ENCODE data around the gene DISP2. TPM values are rescaled to one million over a fixed set of nuclear protein-coding genes. Genes with fewer than 3 reads are reported as not detected.
A peak's percentile ranks its signal among the peaks of the same experiment; 100 is the strongest.

The DISP2 gene
- total RNA-seq, 1 donor from 2014 or later: 3.6 TPM

GRCh38 chr15:40338041-40338657 lies 19.9 kb upstream of the DISP2 start:
- peak; percentile 80 for DNase-seq (ENCODE audit: low spot score)
- peaks cover 6% of the 10 kb centered on the region for H3K27me3 Mint-ChIP-seq (ENCODE audit: unreplicated experiment)
- peak; percentile 82 for TF ChIP-seq CTCF (IDR thresholded peaks at IDR 0.05; ENCODE audit: unreplicated experiment)
- no peak overlapping the region for H3K4me3 Mint-ChIP-seq (ENCODE audit: unreplicated experiment)
- H3K27ac Mint-ChIP-seq (ENCODE audit: unreplicated experiment): no peak overlapping the region
- H3K4me1 Mint-ChIP-seq (ENCODE audit: unreplicated experiment): peaks cover 22% of the 10 kb centered on the region
- H3K9me3 Mint-ChIP-seq (ENCODE audit: unreplicated experiment): no peaks in the 10 kb centered on the region
- no peaks in the 10 kb centered on the region for H3K36me3 Mint-ChIP-seq (ENCODE audit: low read depth, unreplicated experiment)

- DNase-seq (ENCODE audit: low spot score): no peak
- no peak overlapping the region for H3K27ac Mint-ChIP-seq (ENCODE audit: unreplicated experiment)
- peaks cover 5% of the 10 kb centered on the region for H3K27me3 Mint-ChIP-seq (ENCODE audit: unreplicated experiment)
- no peak for TF ChIP-seq CTCF (IDR thresholded peaks at IDR 0.05; ENCODE audit: unreplicated experiment)
- no peaks in the 10 kb centered on the region for H3K9me3 Mint-ChIP-seq (ENCODE audit: unreplicated experiment)
- no peak overlapping the region for H3K4me3 Mint-ChIP-seq (ENCODE audit: unreplicated experiment)
- H3K36me3 Mint-ChIP-seq (ENCODE audit: low read depth, unreplicated experiment): no peaks in the 10 kb centered on the region
- H3K4me1 Mint-ChIP-seq (ENCODE audit: unreplicated experiment): peaks cover 22% of the 10 kb centered on the region
Observed at GRCh38 chr15:40338921-40339620, 18.9 kb upstream of the DISP2 start.

DNA sequence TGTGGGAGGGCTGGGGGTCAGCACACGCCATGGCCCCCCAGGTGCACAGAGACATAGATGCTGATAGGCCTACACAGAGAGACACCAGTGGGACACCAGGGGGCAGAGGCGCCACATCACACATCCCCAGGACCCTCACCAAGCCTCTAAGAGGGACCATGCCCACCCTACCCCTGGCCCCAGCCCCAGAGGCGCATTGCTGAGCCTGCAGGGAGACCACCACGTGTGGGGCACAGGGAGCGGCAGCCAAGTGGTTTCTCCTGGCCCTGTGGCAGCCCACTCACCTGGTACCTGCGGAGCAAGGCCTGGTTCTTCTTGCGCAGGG lies 18.4 kb upstream of the DISP2 start:
- Mint-ChIP-seq H3K4me3 (ENCODE audit: unreplicated experiment) (no peak overlapping the region), H3K27ac (ENCODE audit: unreplicated experiment) (no peak overlapping the region), H3K9me3 (ENCODE audit: unreplicated experiment) (no peaks in the 10 kb centered on the region), H3K4me1 (ENCODE audit: unreplicated experiment) (peaks cover 17% of the 10 kb centered on the region), H3K36me3 (ENCODE audit: low read depth, unreplicated experiment) (no peaks in the 10 kb centered on the region), H3K27me3 (ENCODE audit: unreplicated experiment) (peaks cover 5% of the 10 kb centered on the region)
- TF ChIP-seq CTCF (IDR thresholded peaks at IDR 0.05; ENCODE audit: unreplicated experiment): no peak
- no peak for DNase-seq (ENCODE audit: low spot score)

DNA sequence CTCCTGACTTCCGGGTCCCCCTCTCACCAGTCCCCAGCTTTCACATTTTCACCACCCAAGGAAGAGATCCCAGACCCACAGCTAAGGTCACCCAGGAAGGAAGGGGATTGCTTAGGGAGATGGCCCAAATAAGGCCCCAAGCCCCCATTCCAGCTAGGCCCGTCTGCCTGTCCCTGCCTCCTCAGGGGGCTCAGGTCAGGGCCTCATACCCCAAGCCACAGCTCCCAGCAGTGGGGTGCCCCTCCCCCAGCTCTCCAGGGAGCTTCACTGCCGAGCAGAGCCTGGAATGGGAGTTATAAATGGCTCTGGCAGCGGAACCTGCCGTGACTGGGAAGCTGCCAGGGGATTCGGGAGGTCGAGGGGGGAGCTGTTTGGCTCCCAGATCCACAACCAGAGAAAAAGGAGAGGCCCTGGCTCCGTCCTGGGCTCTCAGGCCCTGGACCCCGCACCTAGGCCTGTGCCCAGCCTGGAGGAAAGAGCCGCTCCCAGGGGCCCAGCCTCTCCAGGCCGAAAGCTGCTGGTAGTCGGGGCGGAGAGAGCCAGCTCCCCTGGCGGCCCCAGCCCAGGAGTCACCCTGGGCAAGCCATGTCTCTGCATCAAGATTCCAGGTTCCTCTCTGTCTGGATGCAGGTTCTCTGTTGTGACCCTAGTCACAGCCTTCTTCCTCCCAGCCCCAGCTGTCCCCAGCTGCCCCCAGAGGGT lies 17.8 kb upstream of the DISP2 start:
- no peaks in the 10 kb centered on the region for H3K36me3 Mint-ChIP-seq (ENCODE audit: low read depth, unreplicated experiment)
- H3K4me3 Mint-ChIP-seq (ENCODE audit: unreplicated experiment): no peak overlapping the region
- H3K4me1 Mint-ChIP-seq (ENCODE audit: unreplicated experiment): peaks cover 17% of the 10 kb centered on the region
- no peak for DNase-seq (ENCODE audit: low spot score)
- H3K27me3 Mint-ChIP-seq (ENCODE audit: unreplicated experiment): peaks cover 5% of the 10 kb centered on the region
- peak overlapping the region; percentile 42 for H3K27ac Mint-ChIP-seq (ENCODE audit: unreplicated experiment)
- no peak for TF ChIP-seq CTCF (IDR thresholded peaks at IDR 0.05; ENCODE audit: unreplicated experiment)
- no peaks in the 10 kb centered on the region for H3K9me3 Mint-ChIP-seq (ENCODE audit: unreplicated experiment)

All from endothelial cell (in vitro differentiated cells).